Stimulated activated CD8-positive, alpha-beta memory T cell treated with anti-CD3 and anti-CD28 coated beads, Interleukin-4, amount 100 ng/mL, for 4 hours (primary cell): Measurements from ENCODE around the gene MLXIP.
"Not testable (repeated sequence)": the region's sequence is repeated elsewhere in the genome, so short reads cannot be mapped to it uniquely, and the experiment has no call there.

ENCODE experiments used
- DNase-seq, 2 donors: peaks; one replicate each; pipeline ENCODE4 v3.0.0-alpha.2; 2020; ENCODE audit warnings: low read depth in 2 of 2, low spot score in 1 of 2

The MLXIP gene

GRCh38 chr12:122078141-122079032 lies at the start of gene MLXIP:
Gene MLXIP (plus strand): TSS chr12:122078756. CDS start chr12:122078854, 98 bp downstream.
- peak; percentile 64 to 84 for DNase-seq

- no peak for DNase-seq
These were observed 49.5 kb upstream of the MLXIP start for GRCh38 chr12:122028905-122029560.

- DNase-seq: no peak
These were observed 48.7 kb upstream of the MLXIP start for GRCh38 chr12:122029620-122030423.

- no peak for DNase-seq
These were observed 48.0 kb upstream of the MLXIP start for GRCh38 chr12:122030424-122031035.

- peak in 1 of 2 donors; percentile 34 for DNase-seq
These were observed 47.0 kb upstream of the MLXIP start for GRCh38 chr12:122031342-122032216.

GRCh38 chr12:122032580-122032979 lies 46.0 kb upstream of the MLXIP start:
- no peak for DNase-seq

GRCh38 chr12:122035292-122035691 lies 43.3 kb upstream of the MLXIP start:
- DNase-seq: no peak

- DNase-seq: no peak
These were observed 42.4 kb upstream of the MLXIP start for GRCh38 chr12:122036153-122036552.

- no peak for DNase-seq
These were observed 37.8 kb upstream of the MLXIP start for GRCh38 chr12:122040579-122041386.

- DNase-seq: not testable (repeated sequence)
These were observed 37.1 kb upstream of the MLXIP start for GRCh38 chr12:122041458-122041857.

GRCh38 chr12:122042910-122043309 lies 35.6 kb upstream of the MLXIP start:
- DNase-seq: no peak

GRCh38 chr12:122043476-122043875 lies 35.1 kb upstream of the MLXIP start:
- DNase-seq: no peak

- no peak for DNase-seq
These were observed 33.3 kb upstream of the MLXIP start for GRCh38 chr12:122045262-122045661.

- DNase-seq: no peak
These were observed 32.4 kb upstream of the MLXIP start for GRCh38 chr12:122046145-122046544.

- no peak for DNase-seq
These were observed 30.4 kb upstream of the MLXIP start for GRCh38 chr12:122048151-122048550.

- no peak for DNase-seq
These were observed 28.7 kb upstream of the MLXIP start for GRCh38 chr12:122049827-122050226.

- no peak for DNase-seq
These were observed 27.9 kb upstream of the MLXIP start for GRCh38 chr12:122050706-122051105.

GRCh38 chr12:122051231-122051876 lies 27.2 kb upstream of the MLXIP start:
- DNase-seq: no peak

- no peak for DNase-seq
These were observed 26.3 kb upstream of the MLXIP start for GRCh38 chr12:122052285-122052684.
